Posterior vena cava (tissue), 2 donors: ENCODE measurements around the gene C4orf50. TPM values are rescaled to one million over a fixed set of nuclear protein-coding genes. Genes with fewer than 3 reads are reported as not detected.
A peak's percentile ranks its signal among the peaks of the same experiment; 100 is the strongest.

Experiments
- DNase-seq: peaks from one replicate; pipeline ENCODE4 v3.0.0-alpha.2; 2020; ENCODE audit warnings: low spot score
- intact Hi-C, 2 donors: fragments of 100-400 bp; cut with DNase I; formaldehyde crosslinking; loops; one replicate each; pipeline versions ENCODE4 v1.14.1 to v1.14.2; 2022 to 2023
- total RNA-seq, 2 donors: library from RNA; stranded (reverse); fragmentation: NEBNext Ultra II Directional; extraction: Animal tissue kit (Norgen Biotek cat#: 25700); gene quantifications; one replicate each; pipeline ENCODE4 v1.2.1, GENCODE V29; 2021
- donor health status: DM: yes; HTN: yes; CAD: no.
- donor health status: DM: yes; HTN: yes; CAD: no.

C4orf50 gene
- total RNA-seq, 2 donors from 2014 or later = not detected

- intact Hi-C loops = no loop called here
- no peak for DNase-seq
These were observed 28.4 kb upstream of the C4orf50 start for GRCh38 chr4:6046526-6047129.

DNA sequence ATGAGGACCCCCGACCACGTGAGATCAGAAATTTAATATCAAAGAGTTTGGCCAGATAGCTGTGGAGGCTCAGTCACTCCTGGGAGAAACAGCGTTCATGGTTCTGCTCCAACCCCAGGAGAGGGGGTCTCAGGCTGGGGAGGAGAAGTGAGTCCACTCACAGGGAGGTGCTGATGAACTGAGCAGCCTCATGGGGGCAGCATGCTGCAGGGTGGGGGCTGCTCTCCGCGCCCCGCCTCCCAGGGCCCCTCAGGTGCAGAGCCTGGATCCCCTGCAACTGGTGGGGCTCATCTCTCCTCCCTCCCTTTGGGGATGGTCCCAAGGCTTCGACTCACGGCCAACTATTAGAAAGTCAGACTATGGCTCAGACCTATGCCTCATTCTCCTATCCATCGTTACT is 26.6 kb upstream of the C4orf50 start:
- DNase-seq = no peak
- intact Hi-C loops = no loop called here

- no peak for DNase-seq
- intact Hi-C loops = no loop called here
These were observed 26.0 kb upstream of the C4orf50 start for GRCh38 chr4:6044276-6044675.

DNA sequence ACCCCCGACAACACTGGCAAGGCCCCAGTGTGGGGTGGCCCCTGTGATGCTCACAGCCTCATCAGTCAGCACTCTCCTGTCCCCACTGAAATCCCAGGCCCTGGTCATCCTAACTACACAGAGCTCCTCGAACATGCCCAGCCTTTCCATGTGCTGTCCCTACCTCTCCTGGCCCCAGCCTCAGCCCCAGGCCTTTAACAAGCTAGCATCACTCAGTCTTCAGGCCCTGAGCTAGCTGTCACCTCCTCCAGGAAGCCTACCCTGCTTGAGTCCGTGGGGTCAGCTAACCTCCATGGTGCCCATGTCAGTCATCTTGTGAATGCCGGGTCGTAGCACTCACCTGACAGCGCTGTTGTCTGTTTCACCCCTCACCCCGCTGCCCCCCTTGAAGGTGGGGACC is 25.6 kb upstream of the C4orf50 start:
- intact Hi-C loops = no loop called here
- no peak for DNase-seq

DNA sequence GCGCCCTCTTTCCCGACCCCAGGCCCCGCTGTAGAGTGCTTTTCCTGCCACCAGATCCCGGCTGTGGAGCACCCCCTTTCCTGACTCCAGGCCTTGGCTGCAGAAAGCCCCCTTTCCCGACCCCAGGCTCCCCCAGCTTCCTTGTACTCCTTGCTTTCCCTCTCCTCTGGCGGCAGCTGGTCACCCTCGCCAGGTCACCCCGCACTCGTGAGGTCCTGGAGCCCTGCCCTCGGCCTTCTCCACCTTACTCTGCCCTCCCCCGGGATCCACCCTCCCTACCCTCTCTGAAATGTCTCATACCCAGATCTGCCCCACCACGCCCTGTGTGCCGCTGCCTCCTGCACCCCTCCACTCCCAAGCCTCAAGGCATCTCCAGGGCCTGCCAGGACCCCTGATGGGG is 25.0 kb upstream of the C4orf50 start:
- DNase-seq = no peak
- intact Hi-C loops = no loop called here

DNA sequence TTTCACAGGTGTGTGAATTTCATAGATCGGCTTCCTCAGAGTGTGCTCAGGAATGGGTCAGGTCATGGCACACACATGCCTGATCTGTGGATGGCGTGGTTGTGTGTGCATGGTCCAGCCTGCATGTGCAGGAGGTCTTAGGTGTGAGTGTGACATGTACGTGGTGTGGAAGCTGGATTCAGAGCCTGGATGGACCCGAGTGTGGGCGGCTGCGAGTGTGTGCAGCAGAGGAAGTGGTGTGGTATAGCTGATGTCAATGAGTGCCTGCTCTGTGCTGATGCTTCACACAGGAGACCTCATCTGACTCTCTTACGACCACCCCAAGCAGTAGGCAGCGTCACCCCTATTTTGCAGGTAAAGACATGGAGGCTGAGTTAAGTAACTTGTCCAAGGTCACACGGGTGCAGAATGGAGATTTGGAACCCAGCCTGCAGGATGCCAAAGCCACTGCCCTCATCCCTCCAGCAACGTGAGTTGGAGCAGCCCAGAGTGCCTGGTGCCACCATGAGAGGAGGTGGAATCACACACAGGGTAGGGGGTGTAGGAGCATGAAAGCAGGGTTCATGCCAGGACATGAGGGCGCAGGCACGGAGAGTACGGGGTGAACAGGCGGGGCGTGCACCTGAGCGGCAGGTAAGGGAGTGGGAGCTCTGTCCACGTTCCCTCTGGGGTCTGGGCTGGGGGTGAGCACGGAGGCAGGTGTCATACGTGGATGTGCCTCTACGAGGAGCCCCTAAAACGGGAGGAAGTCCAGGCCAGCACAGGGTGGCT is 24.2 kb upstream of the C4orf50 start:
- no peak for DNase-seq
- intact Hi-C loops = no loop called here

GRCh38 chr4:6041800-6042199 is 23.6 kb upstream of the C4orf50 start:
- DNase-seq = no peak
- intact Hi-C loops = no loop called here

- intact Hi-C loops = loop anchor here in 1 of 2 donors (5.0 kb wide), 1 partner anchor 1124 kb away; no protein-coding TSS in a partner anchor
These were observed 20.5 kb upstream of the C4orf50 start for GRCh38 chr4:6038711-6039110.

DNA sequence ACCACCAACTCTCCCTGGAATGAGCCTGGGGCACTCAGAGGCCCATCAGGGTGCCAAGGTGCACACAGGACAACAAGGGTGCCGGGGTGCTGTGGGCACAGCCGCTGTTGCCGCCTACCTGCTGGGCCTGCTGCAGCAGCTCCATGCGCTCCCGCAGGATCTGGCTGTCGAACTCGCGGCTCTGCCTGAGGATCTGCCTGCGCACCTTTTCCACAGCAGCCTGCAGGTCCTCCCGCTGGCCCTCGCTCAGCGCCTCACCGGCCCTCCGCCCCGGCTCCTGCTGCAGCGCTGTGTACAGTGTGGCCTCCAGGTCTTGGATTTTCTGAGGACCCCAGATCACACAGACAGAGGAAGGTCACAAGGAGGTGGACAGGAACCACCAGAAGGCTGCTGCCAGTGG is 17.6 kb upstream of the C4orf50 start:
- DNase-seq = no peak
- intact Hi-C loops = loop anchor here in 1 of 2 donors (5.0 kb wide), 1 partner anchor 1127 kb away; no protein-coding TSS in a partner anchor

More at GRCh38 chr4:6038711-6039110, 20.5 kb upstream of the C4orf50 start:
- no peak for DNase-seq

GRCh38 chr4:6033381-6033780 is 15.2 kb upstream of the C4orf50 start:
- no peak for DNase-seq
- intact Hi-C loops = no loop called here

GRCh38 chr4:6032249-6033244 is 14.3 kb upstream of the C4orf50 start:
- intact Hi-C loops = no loop called here
- DNase-seq = peak; percentile 66

DNA sequence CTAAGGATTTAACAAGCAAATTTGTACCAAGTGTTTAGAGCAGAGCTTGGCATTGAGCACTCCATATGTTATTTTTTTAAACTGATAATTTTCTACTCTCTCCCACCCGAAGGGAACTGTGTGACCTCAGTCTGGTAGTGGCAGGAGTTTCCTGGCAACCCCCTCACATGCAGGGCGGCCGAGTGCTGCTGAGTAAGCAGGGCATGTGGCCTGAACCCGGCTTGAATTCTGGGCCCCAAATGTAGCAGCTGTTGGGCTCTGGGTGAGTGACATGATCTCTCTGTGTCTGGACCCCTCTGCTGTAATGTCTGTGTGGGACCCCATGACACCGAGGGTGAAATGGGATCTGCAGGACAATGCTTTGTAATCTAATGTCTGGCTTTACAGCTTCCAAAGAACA is 13.6 kb upstream of the C4orf50 start:
- intact Hi-C loops = no loop called here
- DNase-seq = peak; percentile 49

GRCh38 chr4:6030679-6031078 is 12.4 kb upstream of the C4orf50 start:
- intact Hi-C loops = no loop called here
- DNase-seq = peak; percentile 79

GRCh38 chr4:6029254-6029653 is 11.0 kb upstream of the C4orf50 start:
- intact Hi-C loops = no loop called here
- no peak for DNase-seq

DNA sequence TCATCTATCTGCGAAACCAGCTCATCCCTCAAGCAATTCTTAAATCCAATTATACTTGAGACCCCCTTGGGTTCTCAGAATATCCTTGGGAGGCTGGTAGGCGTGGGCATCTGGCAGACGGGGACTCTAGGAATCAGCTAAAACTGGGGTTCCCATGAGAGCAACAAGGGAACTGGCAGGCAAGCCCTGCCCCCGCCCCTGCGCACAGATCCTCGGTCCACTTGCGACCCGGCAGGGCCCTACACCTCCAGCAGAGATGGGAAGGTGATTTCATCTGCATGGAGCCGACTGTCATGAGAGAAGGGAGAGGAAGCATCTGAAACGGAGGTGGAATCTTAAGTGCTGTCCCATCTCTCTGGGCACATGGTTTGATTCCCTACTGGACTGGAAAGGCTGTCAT is 9.9 kb upstream of the C4orf50 start:
- intact Hi-C loops = no loop called here
- DNase-seq = no peak

DNA sequence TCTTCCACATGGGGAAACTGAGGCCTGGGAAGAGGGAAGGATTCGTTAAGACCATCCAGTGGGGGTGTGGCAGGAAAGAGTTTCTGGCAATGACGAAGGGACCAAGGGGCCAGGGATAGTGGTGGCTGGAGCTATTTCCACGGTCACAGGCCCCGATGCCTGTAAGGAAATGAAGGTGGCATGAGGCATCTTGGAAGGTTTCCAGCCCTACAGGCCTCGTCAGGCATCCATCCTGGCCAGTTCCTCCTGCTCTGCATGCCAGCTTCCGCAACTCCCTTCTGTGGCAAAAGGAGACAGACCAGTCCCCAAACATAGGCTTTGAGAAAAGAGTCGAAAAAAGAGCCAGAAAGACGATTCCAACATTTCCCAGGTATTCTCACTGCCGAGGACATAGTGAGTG is 9.2 kb upstream of the C4orf50 start:
- intact Hi-C loops = no loop called here
- no peak for DNase-seq

DNA sequence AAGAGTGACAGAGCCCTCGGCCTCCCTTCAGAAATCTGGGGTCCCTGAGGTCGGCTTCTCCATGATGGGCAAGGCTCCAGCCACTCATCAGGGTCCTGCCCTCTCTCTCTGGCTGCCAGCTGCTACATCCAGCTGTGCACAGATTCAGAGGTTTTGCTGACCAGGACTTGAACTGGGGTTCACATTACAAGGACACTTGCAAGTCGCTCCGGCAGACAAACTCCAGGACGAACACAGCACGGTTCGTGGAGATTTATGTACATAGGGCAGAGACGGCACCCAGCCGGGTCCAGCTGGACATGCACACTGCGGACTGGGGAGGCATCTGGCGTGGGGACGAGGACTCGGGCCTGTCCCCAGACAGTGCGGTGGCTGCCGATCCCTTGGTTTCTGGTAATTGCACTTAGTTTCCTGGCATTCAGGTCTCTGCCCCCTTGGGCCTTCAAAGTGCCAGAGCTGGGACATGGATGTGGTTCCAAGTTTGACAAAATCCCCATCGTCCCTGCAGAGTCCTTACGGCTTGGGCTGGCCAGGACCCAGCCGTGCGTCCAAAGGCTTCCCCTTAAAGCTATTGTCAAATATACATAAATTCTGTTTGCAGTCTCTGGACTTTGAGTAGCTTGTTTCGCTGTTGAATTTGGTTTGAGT is 6.2 kb upstream of the C4orf50 start:
- DNase-seq = no peak
- intact Hi-C loops = no loop called here

GRCh38 chr4:6023731-6024130 is 5.5 kb upstream of the C4orf50 start:
- intact Hi-C loops = no loop called here
- DNase-seq = no peak

GRCh38 chr4:6022607-6023288 is 4.5 kb upstream of the C4orf50 start:
- DNase-seq = no peak
- intact Hi-C loops = no loop called here
